Measurements from ENCODE around the gene GNB1L.

Gene GNB1L

DNA sequence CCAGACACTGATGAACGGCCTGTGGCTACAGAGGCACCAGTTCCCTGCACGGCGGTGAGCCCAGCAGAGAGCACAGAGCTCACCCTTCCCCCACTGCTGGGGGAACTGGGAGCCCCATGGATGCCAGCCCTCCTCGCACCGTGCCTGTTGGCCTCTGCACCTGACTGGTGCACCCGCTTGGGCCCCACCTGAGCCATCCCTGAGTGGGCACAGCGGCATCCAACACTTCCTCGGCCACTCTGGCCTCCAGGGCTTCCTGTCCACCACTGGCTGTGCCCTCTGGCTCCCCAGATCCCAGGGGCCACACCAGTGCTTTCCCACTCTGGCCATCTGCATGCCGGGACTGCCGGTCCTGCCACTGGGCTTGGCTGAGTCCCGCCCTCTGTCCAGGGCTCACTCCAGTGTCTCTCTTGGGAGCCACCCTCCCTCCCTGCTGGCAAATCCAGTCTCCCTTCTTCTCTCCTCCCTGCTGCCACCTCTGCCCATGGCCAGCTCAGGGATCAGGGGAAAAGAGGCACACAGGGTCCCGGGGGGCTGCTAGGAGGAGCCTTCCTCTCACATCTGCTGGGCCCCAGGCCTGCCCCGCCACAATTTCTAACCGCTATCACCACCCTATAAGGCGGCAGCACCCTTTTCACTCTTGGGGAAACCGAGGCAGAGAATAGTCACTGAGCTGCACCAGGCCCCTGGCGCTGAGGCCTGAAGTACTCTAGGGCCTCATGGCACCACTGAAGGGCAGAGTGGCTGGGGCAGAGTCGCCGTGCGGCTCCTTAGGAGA is 33.0 kb downstream of the GNB1L start:
- no peak for DNase-seq

DNA sequence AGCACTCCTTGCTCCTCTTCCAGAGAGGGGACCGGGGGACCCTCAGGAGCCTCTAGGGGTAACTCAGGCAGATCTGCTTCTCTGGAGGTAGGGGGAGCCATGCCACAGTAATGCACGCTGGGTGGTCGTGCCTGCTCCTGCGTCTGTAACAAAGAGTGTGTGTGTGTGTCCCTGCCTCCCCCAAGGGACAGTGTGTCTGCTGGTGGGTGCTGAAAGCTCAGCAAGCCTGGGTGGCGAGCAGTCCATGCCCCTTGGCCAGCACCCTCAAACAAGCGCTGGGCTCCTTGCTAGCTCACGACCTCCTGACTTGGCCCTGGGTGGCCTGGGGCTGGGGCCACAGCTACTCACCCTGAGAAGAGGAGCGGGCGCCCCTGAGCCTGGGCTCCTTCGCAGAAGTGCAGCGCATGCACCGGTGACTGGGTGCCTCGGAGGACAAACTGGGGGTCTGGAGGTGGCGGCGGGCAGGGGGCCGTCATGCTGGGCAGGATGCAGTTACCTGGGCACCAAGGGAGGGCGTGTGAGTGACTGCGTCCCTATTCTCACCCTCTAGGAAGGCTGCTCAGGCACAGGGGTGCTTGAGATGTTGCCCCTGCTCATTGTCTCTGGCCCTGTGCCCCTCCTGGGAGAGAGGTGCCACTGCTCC is 33.7 kb downstream of the GNB1L start:
- no peak for DNase-seq

DNA sequence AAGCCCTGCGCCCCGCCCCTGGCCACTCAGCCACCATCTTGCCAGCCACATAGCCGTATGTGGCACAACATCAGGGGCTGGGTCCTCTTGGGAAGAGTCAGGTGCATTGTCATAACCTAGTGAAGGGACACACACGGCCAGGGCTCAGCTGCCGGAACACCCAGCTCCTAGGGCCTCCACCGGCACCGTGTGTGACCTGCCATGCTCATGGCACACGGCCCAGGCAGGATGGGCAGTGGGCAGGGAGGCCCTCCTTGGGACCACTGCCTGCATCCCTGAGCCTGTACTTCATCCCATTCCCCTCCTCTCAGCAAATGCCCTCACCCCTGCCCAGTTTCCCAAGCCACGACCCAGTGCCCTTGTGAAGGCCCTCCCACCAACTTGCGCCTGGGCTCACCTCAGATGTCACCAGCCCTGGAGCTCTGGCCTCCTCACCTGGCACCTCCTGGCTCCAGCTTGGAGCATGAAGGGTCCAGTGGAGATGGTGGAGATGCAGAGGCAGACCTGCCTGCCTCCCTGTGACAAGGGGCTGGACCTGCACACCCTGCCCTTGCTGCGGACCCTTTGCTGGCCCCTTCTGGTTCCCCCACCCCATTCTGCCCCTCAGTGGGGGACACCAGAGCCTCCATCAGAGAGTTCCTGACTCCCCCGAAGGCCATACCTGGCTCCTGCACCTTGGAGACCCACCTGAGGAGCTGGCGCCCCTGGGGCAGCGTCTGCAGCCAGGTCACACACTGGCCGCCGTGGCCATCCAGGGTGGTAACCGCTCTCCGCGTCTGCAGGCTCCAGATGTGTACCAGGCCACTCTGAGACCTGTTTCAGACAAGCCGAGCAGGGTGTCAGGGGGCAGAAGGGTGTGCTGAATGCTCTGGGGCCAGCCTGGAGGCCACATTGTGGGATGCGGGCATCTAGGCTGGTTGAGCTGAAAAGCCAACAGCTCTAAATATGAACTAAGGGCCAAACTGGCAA is 34.5 kb downstream of the GNB1L start:
- no peak for DNase-seq

DNA sequence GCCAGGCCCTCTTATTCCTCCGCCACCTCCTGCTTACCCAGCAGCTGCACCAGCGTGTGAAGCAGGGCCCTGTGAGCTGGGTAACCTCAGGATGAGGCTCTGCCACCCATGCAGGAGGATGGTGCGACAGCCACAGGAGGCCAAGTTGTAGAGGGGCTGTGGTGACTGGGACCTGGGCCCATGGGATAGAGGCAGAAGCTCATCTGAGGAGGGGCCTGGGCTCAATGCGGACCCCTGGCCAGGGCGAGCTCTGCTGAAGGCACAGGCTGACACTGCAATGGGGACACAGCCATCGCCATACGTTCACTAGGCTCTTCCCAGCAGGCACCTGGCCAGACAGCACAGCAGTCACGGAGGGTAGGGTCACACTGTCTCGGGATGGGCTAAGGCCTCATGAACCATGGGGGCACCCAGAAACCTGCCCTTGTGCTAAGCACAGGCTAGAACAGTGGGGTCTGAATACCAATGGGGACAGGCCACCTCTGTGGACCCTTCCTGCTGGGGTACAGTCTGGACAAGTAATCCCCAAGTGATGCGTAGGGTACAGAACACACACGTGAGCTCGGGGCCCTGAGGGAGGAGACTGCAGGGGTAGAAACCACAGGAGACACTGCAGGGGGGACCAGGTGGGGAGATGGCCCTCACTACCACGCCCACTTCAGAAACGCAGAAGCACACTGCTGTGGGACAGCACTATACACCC is 35.3 kb downstream of the GNB1L start:
- no peak for DNase-seq

DNA sequence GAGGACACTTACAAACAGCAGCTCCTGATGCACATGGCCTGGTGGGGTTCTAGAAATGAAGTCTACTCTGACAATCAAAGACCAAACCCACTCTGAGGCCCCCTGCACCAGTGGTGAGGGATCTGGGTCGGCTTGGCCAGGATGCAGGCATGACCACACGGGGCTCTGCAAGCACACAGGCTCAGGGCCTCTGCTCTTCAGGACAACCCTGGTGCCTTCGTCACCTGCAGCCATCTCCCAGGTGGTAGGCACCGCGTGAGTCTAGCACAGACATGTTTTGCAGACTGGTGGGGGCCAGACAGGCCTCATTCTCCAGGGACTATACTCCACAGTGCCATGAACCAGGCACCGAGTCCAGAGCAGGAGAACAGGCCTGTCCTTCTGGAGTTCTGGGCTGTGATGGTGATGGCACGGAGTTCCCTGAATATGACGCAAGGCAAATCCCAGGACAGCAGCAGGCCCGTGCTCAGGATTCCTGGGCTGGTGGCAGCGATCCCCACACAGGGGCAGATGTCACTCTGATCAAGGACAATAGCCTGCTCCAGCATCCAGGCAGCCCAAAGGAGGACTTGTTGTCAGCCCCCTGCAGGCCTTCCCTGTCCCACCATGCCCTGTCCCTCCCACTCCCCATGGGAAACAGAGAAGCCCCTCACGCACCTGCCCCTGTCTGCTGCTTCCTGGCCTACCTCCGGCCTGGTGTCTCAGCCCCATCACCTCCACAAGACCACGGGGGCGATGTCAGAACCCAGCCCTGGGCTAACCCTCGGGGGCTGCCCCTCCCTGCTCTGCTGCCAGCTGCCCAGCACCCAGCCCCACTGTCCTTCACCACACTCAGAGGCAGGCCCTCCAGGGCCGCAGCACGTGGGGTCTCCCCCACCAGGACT is 36.1 kb downstream of the GNB1L start:
- no peak for DNase-seq

DNA sequence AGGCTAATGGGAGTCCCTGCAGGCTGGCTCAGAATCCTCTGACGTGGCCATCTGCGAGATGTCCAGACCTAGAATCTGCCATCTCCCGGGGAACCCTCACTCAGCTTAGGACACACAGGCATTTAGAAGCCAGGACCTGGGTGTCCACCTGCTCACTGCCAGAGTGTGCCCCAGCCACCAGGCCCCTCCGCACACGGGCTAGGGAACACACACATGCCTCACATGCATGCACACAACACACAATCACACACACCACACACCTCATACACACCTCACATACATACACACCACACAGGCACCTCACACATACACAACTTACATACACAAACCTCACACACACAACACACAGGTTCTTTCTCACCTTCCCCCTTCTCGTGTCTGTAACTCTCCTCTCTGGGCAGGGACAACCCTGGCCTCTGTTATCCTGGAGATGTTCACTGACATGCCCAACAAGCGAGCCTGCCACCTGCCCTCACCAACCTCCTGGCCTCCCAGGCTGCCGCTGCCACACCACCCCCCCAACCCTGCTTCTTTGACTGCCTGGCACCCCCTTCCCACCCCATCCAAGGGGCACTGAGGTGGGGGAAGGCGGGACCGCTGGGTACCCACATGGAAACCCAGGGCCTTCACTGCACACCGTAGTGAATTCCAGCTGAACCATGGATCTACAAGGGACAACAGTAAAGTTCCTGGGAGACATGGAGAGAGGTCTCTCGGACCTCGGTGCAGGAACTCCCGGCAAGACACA is 38.1 kb downstream of the GNB1L start:
- no peak for DNase-seq

DNA sequence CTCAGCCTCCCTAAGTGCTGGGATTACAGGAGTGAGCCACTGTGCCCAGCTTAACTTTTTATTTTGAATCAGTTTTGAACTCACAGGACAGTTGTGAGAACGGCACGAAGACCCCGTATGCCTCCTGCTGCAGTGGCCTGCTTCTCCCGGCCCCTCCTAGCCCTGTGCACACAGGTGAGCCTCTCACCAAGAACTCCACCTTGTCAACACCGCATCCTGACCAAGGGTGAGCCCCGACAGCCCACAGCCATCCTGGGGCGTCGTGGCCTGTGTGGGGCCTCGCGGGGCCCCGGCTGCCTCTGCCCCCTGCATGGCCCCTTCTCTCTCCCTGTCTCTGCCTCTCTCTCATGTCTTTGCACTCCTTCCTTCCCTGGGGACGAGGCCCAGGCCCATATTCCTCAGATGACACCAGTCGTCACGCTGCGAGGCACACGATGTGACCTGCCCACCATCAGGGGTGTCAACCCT is 38.8 kb downstream of the GNB1L start:
- DNase-seq: no peak

DNA sequence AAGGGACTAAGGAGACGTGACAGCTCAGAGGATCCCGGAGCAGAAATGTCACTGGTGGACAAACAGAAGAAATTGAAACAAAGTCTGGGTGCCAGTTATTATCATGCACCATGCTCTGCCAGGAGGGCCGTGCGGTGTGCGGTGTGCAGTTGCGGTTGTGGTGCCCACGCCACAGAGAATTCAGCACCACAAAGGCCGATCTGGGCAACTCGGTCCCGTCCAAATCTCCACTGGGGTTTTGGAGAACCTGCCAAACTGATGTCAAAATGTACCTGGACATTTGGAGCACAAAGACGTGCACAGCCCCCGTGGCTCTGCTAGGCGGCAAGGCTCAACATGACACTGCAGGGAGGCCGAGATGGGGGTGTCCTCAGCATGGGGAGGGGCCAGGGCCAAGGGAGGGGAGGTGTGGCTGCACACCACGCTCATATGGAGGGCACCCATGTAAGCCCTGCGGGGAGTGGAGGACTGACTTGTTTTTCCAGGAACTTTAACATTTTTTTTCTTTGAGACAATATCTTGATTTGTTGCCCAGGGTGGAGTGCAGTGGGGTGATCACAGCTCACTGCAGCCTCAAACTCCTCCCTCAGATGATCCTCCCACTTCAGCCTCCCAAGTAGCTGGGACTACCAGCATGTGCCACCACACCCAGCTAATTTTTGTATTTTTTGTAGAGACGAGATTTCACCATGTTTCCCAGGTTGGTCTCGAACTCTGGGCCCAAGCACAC is 39.4 kb downstream of the GNB1L start:
- no peak for DNase-seq

DNA sequence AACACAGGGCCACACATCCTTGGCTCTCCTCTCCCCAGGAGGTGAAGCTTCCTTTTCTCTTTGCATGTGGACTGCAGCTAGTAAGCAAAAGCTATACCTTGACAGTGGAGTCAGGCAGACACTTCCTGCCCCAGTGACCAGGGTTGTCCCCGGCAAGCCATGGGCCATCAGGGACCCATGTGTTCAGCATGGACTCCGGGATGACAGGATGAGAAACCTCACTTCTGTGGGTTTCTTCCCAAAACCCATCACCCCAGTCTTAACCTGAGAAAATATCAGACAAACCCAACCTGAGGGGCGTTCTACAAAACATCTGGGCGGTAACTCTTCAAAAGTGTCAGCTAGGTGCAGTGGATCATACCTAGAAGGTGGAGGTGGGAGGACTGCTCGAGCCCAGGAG is 40.2 kb downstream of the GNB1L start:
- DNase-seq: no peak

DNA sequence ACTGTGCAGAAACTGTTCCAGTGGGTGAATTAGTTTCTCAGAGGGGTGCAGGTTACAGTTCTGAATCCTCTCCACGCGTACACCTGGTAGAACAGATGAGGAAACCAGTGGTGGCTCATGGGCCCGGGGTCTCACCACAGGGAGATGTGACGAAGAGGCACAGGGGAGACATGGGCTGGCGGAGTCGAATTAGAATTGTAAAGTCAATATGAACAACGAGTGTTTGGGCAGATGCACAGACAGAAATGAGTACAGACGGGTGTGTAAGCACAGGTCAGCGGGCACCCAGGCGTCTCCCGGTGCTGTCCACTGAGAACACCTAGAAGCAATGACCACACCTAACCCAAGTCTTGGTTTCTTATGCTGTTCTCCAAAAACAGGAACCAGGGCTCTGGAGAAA is 41.8 kb downstream of the GNB1L start:
- no peak for DNase-seq

DNA sequence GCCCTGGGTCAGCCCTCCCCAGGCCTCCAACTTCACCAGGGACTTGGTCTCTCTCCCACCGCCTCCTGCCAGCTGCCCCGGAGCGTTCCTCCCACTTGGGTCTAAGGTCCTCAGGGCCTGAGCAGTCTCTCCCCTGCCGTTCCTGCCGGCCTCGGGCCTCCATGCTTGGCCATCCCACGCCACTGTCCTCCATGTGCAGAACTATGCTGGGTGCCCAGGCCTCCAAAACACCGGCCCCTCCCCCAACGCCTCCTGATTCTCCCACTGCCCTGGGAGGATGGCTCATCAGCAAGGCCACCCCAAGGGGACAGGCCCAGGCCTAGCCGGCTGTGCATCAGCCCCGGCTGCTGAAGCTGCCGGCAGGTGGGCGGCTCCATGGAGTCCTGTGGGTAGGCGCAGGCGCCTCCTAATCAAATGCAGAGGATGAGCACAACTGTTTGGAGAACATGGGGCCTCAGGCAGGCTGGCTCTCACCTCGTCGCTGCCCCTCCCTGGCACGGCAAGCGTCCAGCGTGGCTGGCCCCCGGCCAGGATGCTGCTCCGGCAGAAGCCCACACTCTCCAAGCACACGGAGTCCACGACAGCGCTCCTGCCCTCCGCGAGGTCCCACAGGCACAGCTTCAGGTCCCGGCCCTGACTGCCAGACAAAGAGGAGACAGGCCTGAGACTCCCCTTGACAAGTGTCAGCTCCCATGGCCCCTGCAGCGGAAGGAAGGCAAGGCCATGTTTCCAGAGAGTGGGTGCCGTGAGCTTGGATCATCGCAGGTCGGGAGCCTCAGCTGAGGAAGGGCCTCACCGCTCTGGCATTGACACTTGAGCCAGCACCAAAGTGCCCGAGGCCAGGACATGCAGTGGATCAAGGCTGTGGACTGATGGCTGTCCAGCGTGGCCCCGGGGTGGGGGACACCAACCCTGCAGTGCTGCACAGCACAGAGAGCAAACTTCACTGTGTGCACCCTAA is 42.6 kb downstream of the GNB1L start:
- no peak for DNase-seq

DNA sequence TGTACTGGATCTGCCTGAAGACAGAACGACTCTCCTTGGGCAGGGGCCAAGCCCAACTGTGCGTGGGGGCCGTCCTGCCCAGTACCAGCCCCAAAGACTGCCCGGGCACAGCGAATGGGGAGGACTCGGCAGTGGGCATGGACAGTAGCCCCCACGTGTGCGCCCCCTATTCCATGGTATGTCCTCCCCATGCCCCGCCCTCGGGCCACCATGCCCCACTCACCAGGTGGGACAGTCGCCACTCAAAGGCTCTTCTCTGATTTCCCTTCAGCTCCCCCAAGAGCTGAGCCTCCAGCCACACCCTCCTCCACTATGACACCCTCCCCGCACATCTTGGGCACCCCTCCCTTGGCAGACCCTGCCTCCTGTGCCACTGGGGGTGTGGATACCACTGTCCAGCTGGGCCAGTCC is 43.5 kb downstream of the GNB1L start:
- DNase-seq: no peak

DNA sequence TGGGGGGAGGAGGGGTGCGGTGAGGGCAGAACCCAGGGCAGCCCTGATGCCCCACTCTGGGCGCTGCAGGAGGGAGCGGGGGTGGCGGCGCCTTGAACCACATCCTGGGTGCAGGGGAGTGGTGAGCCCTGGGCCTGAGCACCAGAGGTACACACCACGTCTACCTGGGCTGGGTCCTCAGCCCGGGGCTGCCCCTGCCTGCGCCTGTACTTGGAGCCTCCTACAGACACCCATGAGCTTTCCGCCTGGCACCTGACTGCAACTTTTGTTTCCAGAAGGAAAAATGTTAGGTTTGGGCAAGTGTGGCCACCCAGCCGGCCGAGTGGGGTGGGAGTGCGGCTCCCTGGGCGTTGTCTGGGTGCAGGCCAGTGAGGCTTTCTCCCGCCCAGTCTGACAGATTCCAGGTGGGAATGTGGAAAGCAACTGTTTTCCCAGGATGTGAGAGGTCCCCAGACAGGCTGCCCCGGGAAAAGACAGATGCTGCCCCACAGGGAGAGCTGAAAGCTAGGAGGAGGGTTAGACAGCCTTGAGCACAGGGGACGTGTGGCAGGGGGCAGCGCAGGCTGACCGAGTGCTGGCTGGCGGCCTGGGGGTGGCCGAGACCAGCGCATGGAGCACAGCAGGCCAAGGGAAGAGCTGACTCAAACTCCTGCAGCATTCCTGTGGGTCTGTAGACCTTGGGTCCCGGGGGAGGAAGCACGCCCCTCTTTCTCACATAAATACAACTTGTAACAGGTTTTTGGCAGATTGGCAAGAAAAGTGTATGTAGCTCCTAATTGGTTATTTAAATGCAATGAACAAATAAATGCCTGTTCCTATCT is 44.1 kb downstream of the GNB1L start:
- no peak for DNase-seq

DNA sequence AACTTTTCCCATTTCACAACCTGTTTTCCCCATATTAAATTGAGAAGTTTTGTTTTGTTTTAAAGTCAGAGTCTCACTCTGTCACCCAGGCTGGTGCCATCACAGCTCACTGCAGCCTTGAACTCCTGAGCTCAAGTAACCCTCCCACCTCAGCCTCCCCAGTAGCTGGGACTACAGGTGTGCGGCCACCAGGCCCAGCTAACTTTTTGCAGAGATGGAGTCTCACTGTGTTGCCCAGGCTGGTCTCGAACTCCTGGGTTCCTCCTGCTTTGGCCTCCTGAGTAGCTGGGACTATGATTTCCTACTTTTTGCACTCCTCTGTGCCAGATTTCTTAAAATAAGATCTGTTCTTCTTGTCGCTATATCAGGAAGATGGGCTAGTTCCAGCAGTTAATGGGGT is 44.9 kb downstream of the GNB1L start:
- DNase-seq: no peak

DNA sequence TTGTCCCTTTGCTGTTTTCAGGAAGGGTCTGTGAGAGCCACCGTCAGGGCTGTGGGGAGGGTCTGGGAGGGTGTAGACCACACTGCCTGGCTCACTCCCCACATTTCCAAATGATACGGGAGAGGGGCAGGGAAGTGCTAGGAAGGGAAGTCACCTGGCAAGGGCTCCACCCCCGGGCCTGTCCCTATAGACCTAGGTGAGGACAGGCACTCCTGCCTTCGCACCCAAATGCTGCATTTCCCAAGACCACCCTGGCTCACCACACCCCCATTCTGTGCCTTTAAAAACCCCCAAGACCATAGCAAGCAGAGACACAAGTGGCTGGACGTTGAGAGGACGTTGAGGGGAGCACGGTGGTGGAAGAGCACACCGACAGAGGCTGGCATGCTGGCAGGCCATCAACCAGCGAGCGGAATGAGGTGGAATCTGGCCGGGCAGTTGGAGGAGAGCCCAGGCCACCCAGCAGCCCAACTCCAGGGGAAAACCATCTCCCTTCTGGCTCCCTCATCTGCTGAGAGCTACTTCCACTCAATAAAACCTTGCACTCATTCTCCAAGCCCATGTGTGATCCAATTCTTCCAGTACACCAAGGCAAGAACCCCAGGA is 45.7 kb downstream of the GNB1L start:
- DNase-seq: no peak

DNA sequence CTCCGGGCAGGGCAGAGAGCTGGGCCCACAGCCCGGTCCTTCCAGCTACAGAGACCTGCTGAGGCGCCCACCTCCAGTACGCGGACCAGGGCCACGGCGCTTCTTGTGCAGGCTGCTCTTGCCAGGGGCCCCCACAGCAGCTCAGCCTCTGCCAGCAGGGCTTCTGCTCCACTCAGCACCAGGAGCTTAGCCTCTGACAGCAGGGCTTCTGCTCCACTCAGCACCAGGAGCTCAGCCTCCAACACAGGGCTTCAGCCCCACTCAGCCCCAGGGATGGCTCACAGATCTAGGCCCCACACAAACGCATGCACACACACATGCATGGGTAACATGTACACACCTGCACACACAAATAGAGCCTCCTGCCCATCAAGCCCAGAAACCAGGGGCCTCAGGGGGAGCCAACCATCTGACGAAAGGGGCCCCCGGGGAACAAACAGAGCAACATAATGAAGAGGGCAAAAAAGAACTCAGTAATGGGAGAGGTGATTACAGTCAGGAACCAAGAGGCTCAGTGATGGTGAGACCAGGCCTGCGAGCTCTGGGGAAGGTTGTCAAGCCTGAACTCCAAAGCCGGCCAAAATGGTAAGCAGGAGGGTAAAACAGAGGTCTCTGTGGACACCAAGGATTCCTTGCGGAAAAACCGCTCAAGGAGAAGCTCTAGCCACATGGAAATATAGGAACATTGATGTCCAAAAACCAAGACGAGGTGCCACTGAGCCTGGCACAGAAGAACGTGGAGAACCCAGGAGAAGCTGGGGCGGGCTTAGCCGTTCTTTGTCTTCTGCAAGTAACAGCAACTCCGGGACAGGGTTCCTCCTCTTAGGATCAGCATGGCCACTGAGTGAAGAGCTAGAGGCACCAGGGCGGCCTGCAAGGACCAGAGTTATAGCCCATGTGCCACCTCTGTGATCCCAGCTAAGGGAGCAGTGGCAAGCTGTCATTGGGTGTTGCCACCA is 46.5 kb downstream of the GNB1L start:
- DNase-seq: no peak
